HG03342 (cell line): ENCODE measurements around the gene PAK4.

Experiments
- ATAC-seq: cut with Tn5 transposase; IDR thresholded peaks from one replicate; pipeline ENCODE4 v1.9.1; 2021; ENCODE audit warnings: mild to moderate bottlenecking, moderate library complexity; ENCODE audit not compliant: unreplicated experiment

PAK4 gene

DNA sequence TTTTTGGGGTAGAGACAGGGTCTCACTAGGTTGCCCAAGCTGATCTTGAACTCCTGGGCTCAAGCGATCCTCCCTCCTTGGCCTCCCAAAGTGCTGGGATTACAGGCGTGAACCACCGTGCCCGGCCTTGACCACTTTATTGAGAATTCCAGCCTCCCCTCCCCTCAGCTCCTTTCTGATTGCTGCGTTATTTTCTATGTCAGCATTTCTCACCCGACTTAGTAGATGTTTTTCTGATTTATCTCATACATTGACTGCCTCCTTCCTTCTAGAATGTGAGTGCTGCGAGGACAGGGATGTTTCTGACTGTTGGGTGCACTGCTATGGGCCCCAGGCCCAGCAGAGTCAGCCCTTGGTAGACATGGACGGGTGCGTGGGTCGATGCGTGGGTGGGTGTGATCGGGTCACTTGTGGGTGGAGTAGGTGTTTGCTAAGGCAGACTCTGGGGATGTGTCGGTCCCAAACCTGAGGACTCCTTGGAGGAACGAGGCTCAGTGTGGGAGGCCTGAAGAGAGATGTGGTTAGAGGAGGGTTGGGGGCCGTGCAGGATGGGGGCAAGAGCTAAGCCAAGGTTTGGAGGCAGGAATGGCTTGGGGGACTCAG, 37.0 kb downstream of the PAK4 start:
- ATAC-seq: no peak

DNA sequence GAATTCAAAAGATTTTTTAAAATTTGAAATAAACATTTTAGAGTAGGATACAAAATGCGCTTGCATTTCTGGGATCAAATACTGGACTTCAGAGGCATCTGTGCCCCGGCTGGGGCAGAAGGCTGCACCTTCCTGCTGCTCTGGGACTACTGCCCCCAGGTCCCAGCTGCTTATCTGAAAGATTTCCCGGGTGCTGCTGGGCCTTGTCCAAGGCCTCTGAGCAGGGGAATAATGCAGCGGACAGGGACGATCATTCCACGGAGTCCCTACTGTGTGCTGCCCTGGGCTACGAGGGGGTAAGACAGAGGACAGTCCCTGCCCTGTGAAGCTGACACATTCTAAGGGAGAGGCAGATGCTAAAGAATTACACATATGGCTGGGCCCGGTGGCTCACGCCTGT, 38.0 kb downstream of the PAK4 start:
- no peak for ATAC-seq

DNA sequence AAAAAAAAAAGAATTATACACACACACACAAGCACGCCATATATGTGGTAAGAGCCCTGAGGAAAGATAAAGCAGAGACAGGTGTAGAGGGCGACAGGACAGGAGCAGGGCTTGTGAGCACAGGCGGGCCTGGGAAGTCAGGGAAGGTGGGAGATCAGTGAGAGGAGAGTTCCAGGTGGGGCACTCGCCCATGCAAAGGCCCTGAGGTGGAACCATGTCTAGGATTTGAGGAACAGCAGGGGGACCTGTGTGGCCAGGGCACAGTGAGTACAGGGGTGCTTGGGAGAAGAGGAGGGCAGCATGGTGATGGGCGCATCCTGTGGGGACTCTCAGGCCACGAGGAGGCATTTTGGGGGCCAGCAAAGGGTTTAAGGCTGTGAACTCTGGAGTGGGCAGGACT, 38.7 kb downstream of the PAK4 start:
- ATAC-seq: no peak

DNA sequence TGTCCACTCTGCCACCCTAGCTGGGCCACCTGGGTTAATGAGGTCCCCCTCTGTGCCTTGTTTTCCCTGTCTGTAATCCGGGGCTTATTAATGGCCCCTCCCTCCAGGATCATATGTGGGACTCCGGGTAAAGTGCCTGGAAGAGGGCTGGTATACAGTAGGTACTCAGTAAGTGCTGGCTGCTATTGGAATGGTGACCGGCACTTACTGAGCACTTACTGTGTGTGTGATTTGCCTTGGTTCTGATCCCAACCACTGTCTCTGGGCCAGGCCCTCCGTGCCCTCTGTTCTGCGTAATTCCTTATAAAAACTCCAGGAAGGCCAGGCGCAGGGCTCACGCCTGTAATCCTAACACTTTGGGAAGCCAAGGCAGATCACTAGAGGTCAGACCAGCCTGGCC, 40.3 kb downstream of the PAK4 start:
- no peak for ATAC-seq

DNA sequence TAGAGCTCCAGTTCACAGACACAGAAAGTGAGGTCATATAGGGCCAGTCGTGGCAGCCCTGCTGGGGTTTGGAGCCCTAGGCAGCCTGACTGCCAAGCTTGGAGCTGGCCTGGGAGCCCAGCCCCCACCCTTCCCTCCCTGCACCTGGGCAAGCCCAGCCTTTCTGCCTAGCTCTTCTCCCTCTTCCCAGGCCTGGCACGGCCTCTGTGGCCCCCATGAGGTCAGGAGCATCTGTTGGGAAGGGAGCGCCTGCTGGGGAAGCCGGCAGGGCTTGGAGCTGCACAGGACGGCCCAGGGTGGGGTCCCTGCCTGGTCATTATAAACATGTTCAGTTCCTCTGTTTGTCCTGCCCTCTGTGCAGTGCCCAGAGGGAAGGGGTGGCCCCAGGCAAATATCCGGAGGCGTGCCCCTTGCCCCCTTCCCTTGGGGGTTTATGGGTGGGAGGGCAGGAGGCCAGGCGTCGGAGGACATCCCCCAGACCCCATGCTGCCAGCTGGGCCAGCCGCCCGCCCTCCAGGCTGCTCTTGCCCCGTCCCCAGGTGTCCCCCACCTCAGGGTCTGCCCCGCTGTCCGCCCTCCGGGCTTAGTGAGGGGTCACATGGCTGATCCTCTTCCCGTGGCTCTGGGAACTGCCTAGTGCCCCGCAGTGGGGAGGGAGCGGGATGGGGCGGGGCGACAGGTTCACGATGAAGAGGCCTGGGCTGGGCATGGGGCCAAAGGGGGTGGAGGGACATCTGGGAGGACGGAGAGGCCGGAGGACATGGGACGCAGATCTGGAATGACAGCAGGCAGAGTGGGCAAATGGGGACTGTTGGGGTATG, 41.2 kb downstream of the PAK4 start:
- ATAC-seq: no peak

DNA sequence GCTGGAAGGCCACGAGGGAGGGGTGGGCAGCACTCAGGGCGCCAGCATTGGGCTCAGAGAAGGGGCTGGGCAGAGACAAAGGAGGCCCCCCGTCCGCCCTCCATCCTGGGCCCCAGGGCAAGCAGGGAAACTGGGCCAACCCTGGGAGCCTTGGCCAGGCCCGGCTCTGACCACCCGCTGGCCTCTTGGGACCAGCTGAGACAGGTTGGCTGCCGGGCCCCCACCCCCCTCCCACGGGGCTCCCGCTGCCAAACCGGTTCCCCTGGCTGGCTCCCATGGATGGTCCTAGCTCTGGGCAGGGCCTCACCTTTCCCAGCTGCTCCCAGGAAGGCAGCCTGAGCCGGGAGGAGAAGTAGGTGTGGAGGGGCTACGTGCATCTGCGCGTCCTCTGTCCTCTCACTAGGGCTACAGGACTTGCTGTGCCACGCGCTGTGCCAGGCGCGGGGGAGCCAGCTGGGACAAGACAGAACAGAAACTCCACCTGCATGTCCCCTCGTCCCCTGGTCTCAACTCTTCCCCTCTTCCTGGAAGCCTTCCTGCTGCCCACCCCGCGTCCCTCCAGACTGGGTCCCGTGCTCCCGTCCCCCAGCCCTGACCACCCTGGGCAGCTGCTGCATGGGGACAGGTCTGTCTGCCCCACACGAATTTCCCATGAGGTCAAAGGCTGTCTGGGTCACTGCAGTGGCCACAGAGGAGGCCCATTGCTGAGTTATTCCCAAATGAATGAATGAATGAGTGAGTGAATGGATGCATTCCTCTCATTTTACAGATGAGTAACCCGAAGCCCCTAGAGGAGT, 42.1 kb downstream of the PAK4 start:
- ATAC-seq: no peak

DNA sequence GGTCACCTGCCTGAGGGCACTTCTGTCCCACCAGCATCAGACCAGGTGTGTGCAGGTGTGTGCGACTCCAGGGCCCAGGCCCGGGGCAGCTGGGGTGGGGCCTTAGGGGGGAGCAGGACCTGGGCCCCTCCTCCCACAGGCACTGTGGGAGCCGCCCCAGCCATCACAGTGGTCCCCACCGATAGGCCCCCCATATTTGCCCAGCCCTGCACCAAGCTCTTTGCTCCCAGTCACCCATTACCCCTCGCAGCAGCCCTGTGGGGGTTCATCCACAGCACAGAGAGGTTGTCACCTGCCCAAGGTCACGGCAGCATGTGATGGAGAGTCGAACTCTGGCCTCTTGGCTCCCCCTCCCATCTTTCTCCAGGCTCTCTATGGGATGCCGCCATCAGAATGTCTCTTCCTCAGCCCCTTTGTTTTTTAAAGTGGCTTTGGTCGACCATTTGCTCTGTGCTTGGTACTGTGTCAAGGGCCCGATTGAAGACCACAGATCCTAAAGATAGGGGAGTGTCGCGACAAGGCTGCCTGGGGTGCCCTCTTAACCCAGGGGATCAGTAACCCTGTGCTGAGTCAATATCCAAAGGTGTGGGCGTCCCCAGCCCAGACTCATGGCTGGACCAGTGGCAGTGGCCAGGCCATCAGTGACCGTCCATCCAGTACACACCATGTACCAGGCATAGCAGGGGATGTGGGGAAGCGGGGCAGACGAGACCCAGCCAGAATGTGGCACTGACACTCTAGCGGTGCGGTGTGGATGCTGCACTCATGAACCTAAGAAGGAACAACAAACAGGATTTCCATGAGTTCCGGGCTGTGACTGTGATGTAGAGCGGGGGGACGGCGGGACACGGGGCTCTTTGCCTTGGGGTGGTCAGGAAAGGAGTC, 42.9 kb downstream of the PAK4 start:
- ATAC-seq: no peak

DNA sequence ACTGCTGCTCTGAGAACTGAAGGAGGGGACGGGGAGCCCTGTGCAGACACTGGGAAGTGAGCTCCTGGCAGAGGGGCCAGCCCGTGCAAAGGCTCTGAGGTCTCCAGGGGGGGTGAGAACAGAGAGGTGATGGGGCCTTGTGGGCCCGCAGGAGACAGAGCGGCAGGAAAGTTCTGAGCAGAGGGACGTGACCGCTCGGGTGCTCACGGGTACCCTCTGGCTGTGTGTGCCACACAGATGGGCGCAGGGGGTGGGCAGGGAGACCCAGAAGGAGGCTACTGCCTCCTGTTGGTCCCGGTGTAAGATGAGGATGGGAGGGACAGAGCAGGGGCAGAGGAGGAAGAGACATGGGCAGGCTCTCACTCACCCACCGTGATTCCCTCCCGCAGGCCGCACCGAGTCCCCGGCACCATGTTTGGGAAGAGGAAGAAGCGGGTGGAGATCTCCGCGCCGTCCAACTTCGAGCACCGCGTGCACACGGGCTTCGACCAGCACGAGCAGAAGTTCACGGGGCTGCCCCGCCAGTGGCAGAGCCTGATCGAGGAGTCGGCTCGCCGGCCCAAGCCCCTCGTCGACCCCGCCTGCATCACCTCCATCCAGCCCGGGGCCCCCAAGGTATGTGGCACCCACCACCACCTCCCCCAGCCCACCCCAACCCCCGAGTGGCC, 43.7 kb downstream of the PAK4 start:
- no peak for ATAC-seq

DNA sequence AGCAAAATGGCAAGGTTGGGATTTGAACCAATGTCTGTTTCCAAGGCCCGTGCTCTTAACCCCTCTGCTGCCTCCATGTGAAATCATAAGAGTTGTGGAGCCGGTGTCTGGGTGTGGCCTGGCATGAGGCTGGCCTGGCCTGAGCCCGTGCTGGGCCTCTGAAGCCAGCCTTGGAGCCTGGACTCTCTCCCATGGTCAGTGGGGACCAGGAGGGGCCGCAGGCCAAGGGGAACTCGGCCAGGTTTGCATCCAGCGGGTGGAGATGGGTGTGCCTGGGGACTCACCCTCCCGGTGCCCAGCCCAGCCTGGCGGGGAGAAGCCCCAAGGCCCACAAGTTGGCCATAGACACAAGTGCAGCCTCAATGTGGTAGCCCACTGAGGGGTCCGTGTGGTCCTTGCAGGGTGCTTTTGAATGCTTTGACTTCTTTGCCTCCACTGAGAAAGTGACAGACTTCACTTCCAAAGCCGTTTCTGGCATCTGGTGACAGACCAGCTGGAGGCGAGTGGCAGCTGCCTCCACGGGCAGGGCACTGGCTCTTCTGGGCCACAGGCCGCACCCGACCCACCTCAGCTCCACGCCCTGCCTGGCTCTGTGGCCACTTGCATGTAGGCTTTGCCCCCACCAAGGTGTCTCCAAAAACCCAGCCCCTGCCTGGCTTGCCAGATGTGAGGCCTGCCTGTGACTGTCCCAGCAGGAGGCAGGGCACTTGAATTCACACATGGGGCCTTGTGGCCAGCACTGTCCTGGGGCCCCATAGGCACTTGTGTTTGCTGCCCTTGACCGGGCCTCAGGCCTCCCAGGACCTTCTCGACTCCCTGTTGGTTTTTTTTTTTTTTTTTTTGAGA, 45.0 kb downstream of the PAK4 start:
- ATAC-seq: no peak

DNA sequence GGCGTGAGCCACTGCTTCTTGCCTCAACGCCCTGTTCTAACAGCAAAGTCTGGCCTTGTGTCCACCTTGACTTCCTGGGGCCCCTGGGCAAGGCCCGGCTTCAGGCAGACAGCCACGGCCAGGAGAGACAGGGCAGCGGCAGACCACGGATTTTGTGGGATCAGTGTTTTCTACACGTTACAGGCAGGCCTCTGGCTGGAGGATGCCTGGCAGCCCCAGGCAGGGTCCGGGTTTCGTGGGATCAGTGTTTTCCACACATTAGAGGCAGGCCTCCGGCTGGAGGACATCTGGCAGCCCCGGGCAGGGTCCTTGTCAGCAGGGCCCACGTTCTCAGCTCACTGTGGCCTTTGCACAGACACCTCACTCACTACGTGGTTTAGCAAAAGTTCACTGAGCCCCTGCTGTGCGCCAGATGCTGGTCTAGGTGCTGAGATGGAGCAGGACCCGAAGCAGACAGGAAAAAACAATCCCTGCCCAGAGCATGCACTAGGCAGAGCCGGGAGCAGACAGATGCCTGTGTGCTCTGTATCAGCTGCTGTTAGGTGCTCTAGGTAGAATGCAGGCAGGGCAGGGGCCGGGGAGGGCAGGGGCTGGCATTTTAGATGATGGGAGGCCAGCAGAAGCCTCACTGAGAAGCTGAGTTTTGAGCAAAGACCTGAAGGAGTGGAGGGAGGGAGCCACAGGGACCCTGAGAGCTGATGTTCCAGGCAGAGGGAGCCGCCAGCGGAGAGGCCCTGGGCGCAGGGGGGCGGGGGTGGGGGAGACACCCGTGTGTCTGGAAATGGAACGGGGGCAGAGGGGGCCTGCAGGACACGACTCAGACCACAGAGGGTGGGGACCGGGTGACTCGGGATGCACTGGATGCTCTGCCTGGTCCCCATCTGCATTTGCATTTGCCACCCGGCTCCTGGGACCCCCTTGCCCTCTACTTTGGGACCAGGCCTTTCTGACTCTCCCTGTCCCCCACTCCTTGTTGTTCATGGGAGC, 46.2 kb downstream of the PAK4 start:
- ATAC-seq: no peak

DNA sequence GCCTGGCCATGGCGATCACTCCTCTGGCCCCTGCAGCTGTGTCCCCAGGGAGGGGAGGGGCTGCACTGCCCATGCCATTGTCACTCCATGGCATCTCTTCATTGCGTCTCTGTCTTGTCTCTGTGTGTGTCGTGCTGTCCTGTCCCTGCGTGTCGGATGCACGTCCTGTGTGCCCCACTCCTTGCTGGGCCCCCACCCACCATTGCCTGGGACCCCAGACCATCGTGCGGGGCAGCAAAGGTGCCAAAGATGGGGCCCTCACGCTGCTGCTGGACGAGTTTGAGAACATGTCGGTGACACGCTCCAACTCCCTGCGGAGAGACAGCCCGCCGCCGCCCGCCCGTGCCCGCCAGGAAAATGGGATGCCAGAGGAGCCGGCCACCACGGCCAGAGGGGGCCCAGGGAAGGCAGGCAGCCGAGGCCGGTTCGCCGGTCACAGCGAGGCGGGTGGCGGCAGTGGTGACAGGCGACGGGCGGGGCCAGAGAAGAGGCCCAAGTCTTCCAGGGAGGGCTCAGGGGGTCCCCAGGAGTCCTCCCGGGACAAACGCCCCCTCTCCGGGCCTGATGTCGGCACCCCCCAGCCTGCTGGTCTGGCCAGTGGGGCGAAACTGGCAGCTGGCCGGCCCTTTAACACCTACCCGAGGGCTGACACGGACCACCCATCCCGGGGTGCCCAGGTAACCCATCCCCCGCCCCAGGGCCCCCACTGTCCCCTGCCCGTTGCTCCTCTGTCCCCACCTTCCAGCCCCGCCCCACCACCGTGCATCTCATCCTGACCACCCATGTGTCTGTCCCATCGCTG, 47.3 kb downstream of the PAK4 start:
- ATAC-seq: no peak

DNA sequence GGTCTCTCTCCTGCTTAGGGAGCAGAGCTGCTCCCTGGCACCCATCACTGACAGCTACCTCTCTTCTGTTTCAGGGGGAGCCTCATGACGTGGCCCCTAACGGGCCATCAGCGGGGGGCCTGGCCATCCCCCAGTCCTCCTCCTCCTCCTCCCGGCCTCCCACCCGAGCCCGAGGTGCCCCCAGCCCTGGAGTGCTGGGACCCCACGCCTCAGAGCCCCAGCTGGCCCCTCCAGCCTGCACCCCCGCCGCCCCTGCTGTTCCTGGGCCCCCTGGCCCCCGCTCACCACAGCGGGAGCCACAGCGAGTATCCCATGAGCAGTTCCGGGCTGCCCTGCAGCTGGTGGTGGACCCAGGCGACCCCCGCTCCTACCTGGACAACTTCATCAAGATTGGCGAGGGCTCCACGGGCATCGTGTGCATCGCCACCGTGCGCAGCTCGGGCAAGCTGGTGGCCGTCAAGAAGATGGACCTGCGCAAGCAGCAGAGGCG, 48.0 kb downstream of the PAK4 start:
- no peak for ATAC-seq

DNA sequence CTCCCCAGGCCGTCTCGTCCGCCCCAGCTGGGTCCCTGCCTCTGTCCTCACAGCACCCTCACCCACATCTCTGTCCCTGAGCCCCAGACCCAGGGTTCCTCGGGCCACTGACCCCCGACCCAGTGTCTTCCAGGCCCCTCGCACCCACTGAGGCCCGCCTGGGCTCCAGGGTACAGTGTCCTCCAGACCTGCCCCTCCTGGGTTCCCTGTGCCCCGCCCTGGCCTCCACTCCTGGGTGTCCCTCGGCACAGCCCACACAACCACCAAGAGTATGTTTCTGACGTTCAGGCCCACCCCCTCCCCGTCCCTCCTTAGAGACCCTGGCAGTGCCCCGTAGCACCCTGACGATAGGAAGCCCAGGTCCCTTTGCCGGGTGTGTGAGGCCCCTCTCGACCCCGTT, 48.6 kb downstream of the PAK4 start:
- no peak for ATAC-seq

DNA sequence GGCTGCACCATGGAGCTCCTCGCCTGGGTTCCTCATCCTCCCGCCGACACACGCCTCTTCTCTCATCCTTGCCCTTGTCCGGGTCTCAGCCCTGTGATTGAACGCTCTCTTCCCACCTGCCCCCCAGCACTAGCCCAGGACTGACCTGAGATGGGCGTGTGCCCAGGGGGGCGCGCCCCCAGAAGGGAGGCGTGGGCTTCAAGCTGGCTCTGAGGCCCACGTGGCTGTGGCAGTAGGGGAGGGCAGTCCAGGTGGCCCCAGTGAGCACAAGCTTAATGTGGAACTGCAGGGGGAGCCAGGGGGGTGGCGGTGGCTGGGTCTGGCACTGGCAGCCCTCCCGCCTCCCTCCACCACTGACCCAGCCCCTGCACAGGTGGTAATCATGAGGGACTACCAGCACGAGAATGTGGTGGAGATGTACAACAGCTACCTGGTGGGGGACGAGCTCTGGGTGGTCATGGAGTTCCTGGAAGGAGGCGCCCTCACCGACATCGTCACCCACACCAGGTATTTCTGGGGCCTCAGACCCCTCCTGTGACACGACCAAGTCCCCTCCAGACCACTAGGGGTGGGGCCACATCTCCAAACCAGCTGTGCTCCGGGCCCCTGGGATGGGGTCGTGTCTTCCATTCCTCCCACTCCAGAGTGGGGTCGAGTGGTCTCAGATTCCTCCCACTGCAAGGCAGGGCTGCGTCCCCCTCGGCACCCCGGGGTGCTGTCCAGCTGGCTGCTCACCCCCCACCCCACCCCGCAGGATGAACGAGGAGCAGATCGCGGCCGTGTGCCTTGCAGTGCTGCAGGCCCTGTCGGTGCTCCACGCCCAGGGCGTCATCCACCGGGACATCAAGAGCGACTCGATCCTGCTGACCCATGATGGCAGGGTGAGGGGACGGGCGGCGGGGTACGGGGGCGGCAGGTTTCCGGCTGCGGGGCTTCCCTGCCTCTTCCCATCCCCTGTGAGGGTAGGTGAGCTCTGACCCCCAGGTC, 49.3 kb downstream of the PAK4 start:
- ATAC-seq: no peak

DNA sequence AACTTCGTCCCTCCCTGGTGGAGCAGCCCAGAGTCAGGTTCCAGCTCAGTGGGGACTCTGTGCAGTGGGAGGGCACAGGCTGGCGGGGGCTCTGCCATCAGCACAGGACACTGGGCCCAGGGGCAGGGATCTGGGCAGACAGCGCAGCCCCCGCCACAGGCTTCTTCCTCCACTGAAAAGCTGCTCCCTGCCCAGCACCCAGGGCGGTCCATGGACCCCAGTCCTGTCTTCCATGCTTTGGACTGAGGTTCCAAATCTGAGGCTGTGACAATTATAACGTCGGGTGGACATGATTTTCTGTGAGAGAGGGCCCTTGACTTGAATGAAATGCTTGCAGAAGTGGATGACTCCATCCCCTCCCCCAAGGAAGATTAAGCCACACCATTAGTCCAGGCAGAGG, 50.0 kb downstream of the PAK4 start:
- no peak for ATAC-seq

DNA sequence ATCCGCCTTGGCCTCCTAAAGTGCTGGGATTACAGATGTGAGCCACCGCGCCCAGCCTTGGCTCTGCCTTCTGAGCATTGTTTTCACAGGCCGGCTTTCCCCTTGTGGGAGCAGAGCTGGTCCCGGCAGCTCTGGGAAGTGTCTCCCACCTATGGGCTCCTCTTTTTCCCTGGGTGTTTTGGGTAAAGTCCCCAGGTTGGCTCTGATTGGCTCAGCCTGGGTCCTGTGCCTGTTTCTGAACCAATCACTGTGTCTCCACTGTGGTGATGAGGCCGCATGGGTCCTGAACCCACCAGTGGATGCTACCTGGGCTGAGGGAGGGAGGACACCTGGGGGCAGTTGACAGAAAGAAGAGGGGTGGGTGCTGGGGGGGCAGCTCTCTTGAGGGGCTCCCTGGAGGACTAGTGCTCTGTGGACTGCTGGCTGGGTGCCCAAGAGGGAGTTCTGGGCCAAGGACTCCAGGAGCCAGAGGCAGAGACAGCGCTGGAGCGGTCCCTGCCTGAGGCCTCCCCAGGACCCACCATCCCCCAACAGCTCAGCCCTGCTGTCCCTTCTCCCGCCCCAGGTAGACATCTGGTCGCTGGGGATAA, 51.6 kb downstream of the PAK4 start:
- ATAC-seq: no peak
